ENCODE measurements around the gene UBAP1L.

The UBAP1L gene

DNA sequence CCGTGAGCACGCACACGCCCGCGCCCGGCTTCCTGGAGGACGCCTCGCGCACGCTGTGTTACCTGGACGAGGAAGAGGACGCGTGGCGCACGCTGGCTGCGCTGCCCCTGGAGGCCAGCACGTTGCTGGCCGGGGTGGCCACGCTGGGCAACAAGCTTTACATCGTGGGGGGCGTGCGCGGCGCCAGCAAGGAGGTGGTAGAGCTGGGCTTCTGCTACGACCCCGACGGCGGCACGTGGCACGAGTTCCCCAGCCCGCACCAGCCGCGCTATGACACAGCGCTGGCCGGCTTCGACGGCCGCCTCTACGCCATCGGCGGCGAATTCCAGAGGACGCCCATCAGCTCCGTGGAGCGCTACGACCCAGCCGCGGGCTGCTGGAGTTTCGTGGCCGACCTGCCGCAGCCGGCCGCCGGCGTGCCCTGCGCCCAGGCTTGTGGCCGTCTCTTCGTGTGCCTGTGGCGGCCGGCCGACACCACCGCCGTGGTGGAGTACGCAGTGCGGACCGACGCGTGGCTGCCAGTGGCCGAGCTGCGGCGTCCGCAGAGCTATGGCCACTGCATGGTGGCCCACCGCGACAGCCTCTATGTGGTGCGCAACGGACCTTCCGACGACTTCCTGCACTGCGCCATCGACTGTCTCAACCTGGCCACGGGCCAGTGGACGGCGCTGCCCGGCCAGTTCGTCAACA lies 37.6 kb downstream of the UBAP1L start:
- TF ChIP-seq NFIC (IDR thresholded peaks at IDR 0.05) = no peak

DNA sequence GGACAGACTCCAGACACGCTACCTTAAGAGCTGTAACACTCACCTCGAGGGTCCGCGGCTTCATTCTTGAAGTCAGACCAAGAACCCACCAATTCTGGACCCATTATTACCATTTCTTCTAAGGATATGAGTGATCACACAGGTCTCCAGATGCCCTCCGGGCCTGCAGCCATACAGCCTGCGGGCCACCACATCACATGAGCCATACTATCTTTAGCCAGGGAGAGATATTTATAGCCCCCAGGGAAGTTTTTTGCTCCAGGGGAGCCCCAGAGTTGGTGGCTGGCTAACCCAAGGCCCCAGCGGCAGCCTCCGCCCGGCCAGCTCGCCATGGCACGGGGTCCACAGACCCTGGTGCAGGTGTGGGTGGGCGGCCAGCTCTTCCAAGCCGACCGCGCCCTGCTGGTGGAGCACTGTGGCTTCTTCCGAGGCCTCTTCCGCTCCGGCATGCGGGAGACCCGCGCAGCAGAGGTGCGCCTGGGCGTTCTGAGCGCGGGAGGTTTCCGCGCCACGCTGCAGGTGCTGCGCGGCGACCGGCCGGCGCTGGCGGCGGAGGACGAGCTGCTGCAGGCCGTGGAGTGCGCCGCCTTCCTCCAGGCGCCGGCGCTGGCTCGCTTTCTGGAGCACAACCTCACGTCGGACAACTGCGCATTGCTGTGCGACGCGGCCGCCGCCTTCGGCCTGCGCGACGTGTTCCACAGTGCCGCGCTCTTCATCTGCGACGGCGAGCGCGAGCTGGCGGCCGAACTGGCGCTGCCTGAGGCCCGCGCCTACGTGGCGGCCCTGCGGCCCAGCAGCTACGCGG lies 38.3 kb downstream of the UBAP1L start, which contains the start of gene KBTBD13:
TSS of gene KBTBD13 (plus strand) at position 261 of the 805 bp plus-strand sequence. CDS start at position 331, 70 bp downstream.
- TF ChIP-seq YY1 (IDR thresholded peaks at IDR 0.05; ENCODE audit: low read depth) = no peak
- no peak for TF ChIP-seq TAF1 (IDR thresholded peaks at IDR 0.05; ENCODE audit: low read depth)
- TF ChIP-seq TEAD4 (IDR thresholded peaks at IDR 0.05) = no peak
- no peak for TF ChIP-seq CREB1 (IDR thresholded peaks at IDR 0.05; ENCODE audit: low read depth)
- no peak for TF ChIP-seq NFIC (IDR thresholded peaks at IDR 0.05)
- TF ChIP-seq EP300 (IDR thresholded peaks at IDR 0.05; ENCODE audit: borderline replicate concordance) = no peak
- TF ChIP-seq, protein P1, sequence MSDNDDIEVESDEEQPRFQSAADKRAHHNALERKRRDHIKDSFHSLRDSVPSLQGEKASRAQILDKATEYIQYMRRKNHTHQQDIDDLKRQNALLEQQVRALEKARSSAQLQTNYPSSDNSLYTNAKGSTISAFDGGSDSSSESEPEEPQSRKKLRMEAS (IDR thresholded peaks at IDR 0.05) = no peak
- TF ChIP-seq, protein P2, sequence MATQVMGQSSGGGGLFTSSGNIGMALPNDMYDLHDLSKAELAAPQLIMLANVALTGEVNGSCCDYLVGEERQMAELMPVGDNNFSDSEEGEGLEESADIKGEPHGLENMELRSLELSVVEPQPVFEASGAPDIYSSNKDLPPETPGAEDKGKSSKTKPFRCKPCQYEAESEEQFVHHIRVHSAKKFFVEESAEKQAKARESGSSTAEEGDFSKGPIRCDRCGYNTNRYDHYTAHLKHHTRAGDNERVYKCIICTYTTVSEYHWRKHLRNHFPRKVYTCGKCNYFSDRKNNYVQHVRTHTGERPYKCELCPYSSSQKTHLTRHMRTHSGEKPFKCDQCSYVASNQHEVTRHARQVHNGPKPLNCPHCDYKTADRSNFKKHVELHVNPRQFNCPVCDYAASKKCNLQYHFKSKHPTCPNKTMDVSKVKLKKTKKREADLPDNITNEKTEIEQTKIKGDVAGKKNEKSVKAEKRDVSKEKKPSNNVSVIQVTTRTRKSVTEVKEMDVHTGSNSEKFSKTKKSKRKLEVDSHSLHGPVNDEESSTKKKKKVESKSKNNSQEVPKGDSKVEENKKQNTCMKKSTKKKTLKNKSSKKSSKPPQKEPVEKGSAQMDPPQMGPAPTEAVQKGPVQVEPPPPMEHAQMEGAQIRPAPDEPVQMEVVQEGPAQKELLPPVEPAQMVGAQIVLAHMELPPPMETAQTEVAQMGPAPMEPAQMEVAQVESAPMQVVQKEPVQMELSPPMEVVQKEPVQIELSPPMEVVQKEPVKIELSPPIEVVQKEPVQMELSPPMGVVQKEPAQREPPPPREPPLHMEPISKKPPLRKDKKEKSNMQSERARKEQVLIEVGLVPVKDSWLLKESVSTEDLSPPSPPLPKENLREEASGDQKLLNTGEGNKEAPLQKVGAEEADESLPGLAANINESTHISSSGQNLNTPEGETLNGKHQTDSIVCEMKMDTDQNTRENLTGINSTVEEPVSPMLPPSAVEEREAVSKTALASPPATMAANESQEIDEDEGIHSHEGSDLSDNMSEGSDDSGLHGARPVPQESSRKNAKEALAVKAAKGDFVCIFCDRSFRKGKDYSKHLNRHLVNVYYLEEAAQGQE (IDR thresholded peaks at IDR 0.05; ENCODE audit: low read depth) = no peak
- TF ChIP-seq EGR1 (IDR thresholded peaks at IDR 0.05) = no peak
- TF ChIP-seq FOXM1 (IDR thresholded peaks at IDR 0.05; ENCODE audit: borderline replicate concordance, low read depth) = no peak
- TF ChIP-seq CEBPB (IDR thresholded peaks at IDR 0.05) = no peak
- TF ChIP-seq TCF12 (IDR thresholded peaks at IDR 0.05; ENCODE audit: low read depth) = no peak
- TF ChIP-seq, protein P3, sequence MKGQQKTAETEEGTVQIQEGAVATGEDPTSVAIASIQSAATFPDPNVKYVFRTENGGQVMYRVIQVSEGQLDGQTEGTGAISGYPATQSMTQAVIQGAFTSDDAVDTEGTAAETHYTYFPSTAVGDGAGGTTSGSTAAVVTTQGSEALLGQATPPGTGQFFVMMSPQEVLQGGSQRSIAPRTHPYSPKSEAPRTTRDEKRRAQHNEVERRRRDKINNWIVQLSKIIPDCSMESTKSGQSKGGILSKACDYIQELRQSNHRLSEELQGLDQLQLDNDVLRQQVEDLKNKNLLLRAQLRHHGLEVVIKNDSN (IDR thresholded peaks at IDR 0.05) = no peak
- no peak for TF ChIP-seq RAD21 (IDR thresholded peaks at IDR 0.05; ENCODE audit: low read depth)
- TF ChIP-seq ZBTB7A (IDR thresholded peaks at IDR 0.05; ENCODE audit: low read depth) = no peak

DNA sequence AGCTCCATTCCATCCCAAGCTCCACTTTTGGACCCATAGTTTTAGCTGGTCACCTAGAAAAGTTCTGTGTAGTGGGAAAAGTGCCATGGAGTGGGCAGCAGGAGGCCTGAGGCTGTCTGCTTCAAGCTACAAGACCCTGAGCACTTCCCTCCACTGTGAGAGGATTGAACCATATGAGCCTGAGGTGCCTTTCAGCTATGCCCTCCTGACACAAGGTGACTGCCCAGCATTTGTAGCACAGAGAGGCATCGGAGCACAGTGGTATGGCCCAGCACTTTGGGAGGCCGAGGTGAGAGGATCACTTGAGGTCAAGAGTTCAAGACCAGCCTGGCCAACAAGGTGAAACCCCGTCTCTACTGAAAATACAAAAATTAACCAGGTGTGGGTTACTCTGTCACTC lies 42.4 kb downstream of the UBAP1L start:
- no peak for TF ChIP-seq TEAD4 (IDR thresholded peaks at IDR 0.05)
- TF ChIP-seq FOXM1 (IDR thresholded peaks at IDR 0.05; ENCODE audit: borderline replicate concordance, low read depth) = no peak
- TF ChIP-seq ZBTB7A (IDR thresholded peaks at IDR 0.05; ENCODE audit: low read depth) = no peak
- no peak for TF ChIP-seq CREB1 (IDR thresholded peaks at IDR 0.05; ENCODE audit: low read depth)
- no peak for TF ChIP-seq NFIC (IDR thresholded peaks at IDR 0.05)
- no peak for TF ChIP-seq RAD21 (IDR thresholded peaks at IDR 0.05; ENCODE audit: low read depth)
- TF ChIP-seq, protein P2 (IDR thresholded peaks at IDR 0.05; ENCODE audit: low read depth) = no peak
- TF ChIP-seq, protein P1 (IDR thresholded peaks at IDR 0.05) = no peak
- TF ChIP-seq TCF12 (IDR thresholded peaks at IDR 0.05; ENCODE audit: low read depth) = no peak
- TF ChIP-seq EGR1 (IDR thresholded peaks at IDR 0.05) = no peak
- TF ChIP-seq, protein P3 (IDR thresholded peaks at IDR 0.05) = no peak
- no peak for TF ChIP-seq EP300 (IDR thresholded peaks at IDR 0.05; ENCODE audit: borderline replicate concordance)
- TF ChIP-seq YY1 (IDR thresholded peaks at IDR 0.05; ENCODE audit: low read depth) = no peak

DNA sequence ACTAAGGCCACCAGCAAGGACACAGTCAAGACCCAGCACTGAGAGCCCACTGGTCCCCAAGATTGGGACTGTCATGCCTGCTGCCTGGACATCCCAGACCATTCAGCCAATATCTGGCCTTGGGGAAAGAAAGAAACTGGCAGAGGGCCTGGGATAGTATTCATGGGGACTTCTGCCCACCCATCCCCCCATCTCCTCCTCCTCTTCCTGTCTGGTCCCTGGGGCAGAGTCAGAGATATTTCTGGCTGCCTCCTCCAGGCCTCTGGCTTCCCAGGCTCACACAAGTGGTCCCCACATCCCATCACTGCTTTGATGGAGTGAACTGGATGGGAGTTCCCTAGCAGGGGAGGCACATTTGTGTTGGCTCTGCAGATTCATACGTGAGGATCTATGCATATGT lies 43.0 kb downstream of the UBAP1L start:
- TF ChIP-seq RAD21 (IDR thresholded peaks at IDR 0.05; ENCODE audit: low read depth) (no peak), TCF12 (IDR thresholded peaks at IDR 0.05; ENCODE audit: low read depth) (no peak), ZBTB7A (IDR thresholded peaks at IDR 0.05; ENCODE audit: low read depth) (no peak), EP300 (IDR thresholded peaks at IDR 0.05; ENCODE audit: borderline replicate concordance) (no peak), CEBPB (IDR thresholded peaks at IDR 0.05) (no peak), YY1 (IDR thresholded peaks at IDR 0.05; ENCODE audit: low read depth) (no peak), NFIC (IDR thresholded peaks at IDR 0.05) (no peak), FOXM1 (IDR thresholded peaks at IDR 0.05; ENCODE audit: borderline replicate concordance, low read depth) (no peak), CREB1 (IDR thresholded peaks at IDR 0.05; ENCODE audit: low read depth) (no peak), TEAD4 (IDR thresholded peaks at IDR 0.05) (no peak), TAF1 (IDR thresholded peaks at IDR 0.05; ENCODE audit: low read depth) (no peak), EGR1 (IDR thresholded peaks at IDR 0.05) (no peak)
- TF ChIP-seq, protein P1 (IDR thresholded peaks at IDR 0.05) = no peak
- TF ChIP-seq, protein P3 (IDR thresholded peaks at IDR 0.05) = no peak
- TF ChIP-seq, protein P2 (IDR thresholded peaks at IDR 0.05; ENCODE audit: low read depth) = no peak
